Effector CD4-positive, alpha-beta T cell (primary cell): Measurements from ENCODE around the gene GXYLT2. TPM values are rescaled to one million over a fixed set of nuclear protein-coding genes. Genes with fewer than 3 reads are reported as not detected.
A peak's percentile ranks its signal among the peaks of the same experiment; 100 is the strongest.

Experiments used
- DNase-seq: peaks from one replicate; pipeline ENCODE4 v3.0.0-alpha.2; 2020
- total RNA-seq: gene quantifications from one replicate; lab custom pipeline; 2026; lab: John Stamatoyannopoulos, UW

GXYLT2 gene, protein sequence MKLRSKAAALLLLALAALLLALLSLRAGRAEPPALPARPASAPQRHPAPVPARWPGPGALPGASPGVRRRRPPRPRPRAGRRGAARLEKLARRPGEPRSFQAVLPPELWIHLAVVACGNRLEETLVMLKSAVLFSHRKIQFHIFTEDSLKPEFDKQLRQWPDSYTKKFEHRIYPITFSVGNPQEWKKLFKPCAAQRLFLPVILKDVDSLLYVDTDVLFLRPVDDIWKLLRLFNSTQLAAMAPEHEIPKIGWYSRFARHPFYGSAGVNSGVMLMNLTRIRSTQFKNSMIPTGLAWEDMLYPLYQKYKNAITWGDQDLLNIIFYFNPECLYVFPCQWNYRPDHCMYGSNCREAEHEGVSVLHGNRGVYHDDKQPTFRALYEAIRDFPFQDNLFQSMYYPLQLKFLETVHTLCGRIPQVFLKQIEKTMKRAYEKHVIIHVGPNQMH
- total RNA-seq, result not detected

DNA sequence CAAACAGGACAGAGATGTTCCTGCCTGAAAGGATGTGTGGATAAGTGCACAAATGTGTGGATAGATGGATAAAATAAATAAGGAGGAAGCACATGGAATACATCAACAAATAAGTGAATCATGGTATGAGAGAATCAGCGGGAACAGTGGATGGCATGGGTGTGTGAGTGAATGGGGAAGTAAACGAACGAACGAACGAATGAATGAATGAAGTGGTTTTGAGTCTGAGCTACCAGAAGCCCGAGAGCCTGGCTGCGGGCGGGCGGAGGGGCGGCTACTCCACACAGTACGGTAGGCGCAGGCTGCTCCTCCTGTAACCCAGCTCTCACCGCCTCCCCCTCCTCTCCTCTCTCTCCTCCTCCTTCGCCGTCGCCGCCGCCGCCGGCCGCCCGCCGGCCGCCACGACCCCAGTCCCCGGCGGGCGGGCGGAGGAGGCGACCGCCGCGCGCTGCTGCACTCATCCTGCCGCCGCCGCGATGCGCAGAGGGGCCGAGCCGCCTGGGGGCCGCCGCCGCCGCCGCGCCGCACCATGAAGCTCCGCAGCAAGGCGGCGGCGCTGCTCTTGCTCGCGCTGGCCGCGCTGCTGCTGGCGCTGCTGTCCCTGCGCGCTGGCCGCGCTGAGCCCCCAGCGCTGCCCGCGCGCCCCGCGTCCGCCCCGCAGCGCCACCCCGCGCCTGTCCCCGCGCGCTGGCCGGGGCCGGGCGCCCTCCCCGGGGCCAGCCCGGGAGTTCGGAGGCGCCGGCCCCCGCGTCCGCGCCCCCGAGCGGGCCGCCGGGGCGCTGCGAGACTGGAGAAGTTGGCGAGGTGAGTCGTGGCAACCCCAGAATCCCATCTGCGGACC lies at the start of gene GXYLT2:
GXYLT2 (plus strand) TSS at position 342 of the 841 bp plus-strand sequence; CDS start at position 530, 188 bp downstream.
- no peak for DNase-seq

DNA sequence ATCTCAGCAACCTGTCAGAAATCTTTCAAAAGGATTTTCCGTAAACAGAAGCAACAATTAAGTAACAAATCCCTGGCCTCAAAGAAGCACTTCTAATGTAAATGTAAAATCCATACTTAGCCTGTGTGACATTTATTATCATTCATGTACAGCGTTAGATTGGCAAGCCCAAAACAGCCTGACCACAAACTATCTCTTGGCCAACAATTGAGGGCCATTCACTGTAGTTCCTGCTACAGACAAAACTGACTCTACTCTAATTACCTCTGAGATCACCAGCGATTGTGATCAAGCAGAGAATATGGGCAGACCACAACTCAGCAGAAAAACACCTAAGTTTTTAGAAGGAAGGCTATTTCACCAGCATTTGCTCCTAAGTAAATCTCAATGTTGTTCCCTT lies 48.8 kb upstream of the GXYLT2 start:
- DNase-seq, result no peak

DNA sequence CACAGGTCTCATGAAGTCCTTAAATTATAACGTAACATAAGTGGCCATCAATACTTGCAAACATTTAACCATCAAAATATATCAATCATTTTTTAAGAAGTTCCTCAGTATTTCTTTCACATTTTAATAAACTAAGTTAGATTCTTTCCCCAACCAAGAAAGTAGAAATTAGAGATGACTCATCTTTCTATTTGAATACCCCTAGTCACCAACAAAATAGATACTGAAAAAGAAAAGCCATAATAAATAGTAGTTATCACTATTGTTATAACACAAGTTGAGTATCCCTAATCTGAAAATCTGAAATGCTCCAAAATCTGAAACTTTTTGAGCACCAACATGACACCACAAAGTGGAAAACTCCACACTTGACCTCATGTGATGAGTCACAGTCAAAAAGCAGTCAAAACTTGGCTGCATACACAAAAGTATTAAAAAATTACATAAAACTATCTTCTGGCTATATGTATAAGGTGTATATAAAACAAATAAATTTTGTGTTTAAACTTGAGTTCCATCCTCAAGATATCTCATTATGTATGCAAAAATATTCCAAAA lies 43.3 kb upstream of the GXYLT2 start:
- DNase-seq, result no peak

DNA sequence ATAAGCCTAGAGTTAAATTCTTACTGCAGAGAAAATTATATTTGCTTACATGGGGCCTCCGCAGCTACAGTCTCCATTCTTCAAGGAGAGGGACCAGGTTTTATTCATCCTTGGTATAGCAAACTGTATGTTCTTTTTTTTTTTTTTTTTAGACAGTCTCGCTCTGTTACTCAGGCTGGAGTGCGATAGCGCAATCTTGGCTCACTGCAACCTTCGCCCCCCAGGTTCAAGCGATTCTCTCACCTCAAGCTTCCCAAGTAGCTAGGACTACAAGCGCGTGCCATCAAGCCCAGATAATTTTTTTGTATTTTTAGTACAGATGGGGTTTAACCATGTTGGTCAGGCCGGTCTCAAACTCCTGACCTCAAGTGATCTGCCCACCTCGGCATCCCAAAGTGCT lies 41.7 kb upstream of the GXYLT2 start:
- DNase-seq, result no peak

DNA sequence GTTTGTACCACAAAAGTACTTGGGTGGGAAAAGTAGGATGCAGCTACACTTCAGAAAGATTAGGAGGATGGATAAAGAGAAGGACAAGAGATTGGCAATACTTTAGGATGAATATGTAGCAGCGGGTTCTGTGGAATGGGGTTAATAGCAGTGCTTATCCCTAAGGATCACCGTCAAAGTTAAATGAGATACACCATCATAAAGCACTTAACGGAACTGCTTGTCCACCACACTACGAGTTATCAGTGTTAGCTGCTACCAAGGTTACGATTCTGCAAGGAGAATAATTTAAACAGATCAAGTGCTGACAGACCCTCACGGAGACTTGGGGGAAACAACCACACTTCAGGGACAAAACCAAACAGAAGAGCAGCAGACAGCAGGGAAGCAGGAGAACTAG lies 40.6 kb upstream of the GXYLT2 start:
- no peak for DNase-seq

DNA sequence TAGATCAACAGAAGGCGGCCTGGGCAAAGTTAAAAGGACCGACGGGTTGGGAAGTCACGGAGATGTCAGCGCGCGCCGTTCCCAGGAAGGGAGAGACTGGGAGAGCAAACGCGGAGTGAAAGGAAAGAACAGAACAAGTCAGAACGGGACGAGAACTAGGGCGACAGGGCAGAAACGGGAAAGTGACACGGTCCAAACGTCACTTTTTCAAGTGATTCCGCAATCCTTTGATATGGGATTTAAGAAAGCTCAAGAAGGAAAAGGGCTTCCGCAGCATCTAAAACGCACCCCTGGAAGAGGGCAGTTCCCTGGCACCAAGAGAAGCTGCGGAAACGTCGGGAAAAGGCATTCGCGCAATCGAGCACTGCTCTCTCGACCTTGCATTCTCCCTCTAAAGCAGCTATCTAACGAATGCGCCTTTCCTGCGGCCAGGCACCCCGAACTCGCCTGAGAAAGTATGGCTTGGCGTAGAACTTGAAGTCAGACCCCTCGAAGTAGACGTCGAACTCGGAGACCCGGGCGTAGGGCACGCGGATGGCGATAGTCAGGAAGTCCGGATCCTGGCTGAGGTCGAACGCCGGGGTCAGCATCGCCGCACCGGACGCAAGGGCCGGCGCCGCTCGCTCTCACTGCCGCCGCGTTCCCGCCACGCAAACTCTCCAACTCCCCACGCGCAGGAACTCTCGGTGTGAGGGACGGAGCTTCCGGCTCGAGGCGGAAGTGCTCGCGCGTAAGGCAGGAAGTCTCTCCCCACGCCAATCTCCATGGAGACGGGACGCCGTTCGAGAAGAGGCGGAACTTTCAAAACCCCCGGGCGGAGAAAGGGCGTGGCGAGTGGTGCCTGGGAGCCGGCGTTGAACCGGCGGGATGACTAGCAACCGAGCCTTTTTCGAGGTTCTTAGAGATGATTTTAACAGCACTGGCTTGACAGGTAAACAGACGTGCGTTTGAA lies 39.8 kb upstream of the GXYLT2 start, which contains the start of gene SHQ1:
SHQ1 (minus strand) TSS at position 695 of the 952 bp plus-strand sequence; CDS start at position 590, 105 bp downstream.
- peak; percentile 93 for DNase-seq

DNA sequence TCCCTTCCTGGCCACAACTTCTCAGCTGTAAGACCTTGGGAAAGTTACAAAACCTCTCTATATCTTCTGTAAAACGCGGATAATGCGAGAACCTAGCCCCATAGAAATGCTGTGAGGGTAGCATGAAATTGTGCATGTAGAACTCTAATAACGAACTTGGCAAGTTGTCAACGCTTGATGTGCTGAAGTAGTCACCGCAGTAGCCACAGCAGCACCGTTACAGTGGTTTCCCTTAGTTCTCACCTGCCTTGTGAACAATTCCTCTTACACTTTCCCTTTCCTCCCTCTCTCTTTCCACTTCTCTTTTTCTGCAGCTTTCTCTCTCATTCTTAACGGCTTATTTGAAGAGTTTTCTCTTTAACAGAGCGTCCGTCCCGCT lies 39.2 kb upstream of the GXYLT2 start:
- DNase-seq, result peak; percentile 31

DNA sequence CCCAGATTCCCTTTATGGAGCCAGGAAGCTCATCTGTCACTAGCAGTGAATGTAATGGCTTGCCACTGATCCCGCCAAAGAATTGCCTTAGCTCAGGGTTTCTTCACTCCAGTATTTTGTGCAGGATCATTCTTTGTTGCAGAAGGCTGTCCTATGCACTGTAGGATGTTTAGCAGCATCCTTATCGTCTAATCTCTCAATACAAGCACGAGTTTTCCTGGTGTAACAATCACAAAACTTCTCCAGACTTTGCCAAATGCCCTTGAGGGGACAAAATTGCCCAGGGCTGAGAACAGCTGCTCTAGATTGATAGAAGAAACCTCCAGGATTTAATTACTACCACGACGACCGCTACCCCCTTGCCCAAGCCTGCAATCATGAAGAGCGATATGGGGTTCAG lies 32.8 kb upstream of the GXYLT2 start:
- no peak for DNase-seq

DNA sequence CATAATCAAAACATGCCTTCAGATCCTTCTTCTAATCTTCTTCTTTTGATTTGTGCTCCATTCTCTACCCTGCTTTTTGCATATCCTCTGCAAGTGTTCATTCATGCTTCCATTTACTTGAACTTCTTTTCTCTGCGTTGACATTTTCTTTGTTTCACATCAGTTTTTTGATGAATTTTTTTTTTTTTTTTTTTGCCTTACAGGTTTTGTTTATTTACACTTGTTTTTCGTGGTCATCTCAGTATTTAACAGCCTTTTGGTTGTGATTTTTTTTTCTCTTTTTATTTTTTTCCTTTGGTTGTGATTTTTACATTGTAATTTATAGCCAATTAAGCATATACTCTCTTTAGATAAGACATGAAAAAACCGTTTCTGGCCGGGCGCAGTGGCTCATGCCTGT lies 27.8 kb upstream of the GXYLT2 start:
- no peak for DNase-seq

DNA sequence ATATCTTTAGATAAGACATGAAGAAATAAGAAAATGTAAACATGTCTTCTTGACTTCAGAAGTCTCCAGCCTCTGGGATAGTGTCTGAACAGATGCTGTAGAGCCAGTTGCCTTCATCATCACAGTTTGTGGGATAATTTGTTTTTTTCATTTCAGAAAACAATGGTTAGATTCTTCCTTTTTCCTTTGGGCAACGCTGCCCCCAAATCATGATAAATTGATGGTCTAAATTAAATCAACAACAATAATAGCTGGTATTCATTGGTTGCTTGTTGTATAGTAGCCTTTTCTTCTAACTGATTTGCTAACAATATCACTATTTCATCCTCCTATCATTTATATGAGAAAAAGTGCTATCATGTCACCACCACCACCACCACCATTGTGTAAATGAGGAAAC lies 27.0 kb upstream of the GXYLT2 start:
- DNase-seq, result no peak

DNA sequence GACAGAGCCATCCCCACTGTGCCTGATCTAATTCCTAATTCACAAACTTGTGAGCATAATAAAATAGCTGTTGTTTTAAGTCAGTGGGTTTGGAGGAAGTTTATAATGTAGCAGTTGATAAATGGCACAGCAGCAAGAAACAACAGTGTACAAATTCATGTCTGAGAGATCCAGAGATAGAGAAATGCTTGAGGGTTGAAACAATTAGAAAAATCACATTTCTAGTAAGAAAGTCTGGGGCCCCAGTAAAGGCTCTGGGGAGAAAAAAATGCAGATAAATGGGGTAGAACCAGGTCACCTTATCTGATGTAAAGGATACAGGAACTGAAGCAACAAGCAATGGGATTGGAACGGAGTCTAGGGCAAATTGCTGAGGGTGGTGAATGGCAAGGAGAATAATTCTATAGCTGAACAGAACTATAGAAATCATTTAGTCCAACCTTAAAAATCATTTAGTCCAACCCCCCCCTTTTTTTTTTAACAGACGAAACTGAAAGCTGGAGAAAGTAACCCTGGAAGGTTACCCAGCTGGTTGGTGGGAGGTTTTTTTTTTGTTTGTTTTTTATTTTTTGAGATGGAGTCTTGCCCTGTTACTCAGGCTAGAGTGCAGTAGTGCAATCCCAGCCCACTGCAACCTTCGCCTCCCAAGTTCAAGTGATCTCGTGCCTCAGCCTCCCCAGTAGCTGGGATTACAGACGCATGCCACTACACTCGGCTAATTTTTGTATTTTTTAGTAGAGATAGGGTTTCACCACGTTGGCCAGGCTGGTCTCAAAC lies 25.3 kb upstream of the GXYLT2 start:
- DNase-seq, result no peak

DNA sequence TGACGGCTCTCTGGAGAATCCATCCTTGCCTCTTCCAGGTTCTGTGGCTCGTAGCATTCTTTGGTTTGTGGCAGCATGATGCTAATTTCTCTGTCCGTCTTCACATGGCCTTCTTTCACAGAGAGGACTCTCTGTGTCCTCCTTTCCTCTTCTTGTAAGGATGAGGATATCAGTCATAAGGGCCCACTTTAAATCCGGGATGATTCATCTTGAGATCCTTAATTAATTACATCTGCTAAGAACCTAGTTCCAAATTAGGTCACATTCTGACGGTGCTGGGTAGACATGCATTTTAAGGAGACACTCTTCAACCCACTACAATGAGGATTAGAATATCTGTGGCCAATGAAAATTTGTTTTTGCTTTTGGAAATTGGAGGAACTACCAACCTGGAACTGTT lies 15.7 kb upstream of the GXYLT2 start:
- DNase-seq, result no peak

DNA sequence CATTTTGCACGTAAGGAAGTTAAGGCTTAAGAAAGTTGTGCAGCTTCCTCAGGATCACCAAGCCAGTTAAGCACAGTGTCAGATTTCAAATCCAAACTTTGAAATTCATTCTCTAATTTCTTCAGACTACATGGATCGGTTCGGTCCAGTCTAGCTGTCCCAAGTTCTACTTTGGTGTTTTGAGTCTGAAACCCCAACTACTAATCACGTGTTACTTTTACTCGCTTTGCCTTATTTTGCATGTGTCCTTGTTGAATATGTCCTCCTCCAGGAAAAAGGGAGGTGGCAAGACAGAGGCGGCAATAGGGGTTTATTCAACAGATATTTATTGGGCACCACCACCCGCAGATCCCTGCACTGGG lies 522 bp upstream of the GXYLT2 start:
- no peak for DNase-seq

DNA sequence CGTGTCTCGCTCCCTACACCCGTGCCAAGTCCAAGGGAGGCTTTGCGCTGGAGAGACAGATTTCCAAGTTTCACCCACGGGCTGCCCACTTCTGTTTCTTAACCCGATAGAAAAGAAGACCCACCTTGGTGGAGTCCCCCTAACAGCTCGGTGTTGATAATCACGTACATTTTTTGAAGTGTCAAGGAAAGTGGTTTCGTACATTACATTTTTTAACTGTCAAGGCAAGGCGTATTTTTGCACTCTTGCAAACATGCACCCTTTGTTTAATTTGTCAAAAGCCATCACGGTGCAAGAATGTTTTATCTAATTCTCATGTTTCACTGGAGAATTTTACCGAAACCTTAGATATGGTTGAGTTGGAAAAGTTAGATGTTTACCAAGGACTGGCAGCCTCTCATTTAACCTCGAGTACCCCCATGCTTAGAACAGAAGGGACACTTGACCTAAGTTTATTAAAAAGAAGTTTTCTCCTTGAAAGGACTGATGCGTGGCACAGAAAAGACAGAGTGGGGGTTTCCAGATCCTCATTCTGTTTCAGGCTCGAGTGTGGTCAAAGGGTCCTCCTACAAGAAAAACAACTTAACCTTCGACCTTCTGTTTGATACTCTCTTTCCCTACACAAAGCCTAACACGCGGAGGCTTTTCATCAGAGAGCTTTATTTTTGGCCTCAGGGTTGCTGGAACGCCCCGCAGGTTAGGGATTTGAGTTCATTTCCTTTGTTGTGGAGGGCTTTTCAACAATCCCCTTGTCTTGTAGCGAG lies 882 bp downstream of the GXYLT2 start:
- DNase-seq, result no peak

DNA sequence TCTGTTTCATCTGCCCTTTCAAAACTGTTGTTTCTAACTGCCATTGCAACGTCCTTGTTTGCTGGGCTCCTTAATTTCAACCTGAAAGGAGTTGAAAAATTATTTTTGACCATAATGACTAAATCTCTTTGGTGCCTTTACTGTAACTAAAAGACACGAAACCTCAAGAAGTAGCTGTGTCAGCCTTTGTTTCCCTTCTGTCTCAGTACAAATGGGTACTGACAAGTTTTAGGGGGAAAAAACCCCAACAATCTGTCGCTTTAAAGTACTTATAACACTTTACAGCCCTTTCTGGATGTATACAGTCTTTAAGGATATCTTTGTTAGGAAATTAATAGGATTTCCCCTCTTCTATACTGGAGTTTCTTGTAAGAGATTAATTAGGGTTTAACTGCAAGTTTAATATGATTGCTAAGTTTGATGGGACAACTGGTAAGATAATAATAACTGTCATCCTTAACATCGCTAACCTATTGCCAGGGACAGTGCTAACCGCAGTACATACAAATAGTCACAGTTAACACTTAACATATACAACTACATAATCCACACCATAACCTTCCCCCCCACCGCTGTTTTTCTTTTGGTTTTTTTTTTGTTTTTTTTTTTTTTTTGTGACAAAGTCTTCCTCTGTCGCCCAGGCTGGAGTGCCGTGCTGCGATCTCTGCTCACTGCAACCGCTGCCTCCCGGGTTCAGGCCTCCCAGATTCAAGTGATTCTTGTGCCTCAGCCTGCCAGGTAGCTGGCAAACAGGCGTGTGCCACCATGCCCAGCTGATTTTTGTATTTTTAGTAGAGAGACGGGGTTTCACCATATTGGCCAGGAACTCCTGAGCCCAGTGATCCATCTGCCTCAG lies 1.7 kb downstream of the GXYLT2 start:
- no peak for DNase-seq

DNA sequence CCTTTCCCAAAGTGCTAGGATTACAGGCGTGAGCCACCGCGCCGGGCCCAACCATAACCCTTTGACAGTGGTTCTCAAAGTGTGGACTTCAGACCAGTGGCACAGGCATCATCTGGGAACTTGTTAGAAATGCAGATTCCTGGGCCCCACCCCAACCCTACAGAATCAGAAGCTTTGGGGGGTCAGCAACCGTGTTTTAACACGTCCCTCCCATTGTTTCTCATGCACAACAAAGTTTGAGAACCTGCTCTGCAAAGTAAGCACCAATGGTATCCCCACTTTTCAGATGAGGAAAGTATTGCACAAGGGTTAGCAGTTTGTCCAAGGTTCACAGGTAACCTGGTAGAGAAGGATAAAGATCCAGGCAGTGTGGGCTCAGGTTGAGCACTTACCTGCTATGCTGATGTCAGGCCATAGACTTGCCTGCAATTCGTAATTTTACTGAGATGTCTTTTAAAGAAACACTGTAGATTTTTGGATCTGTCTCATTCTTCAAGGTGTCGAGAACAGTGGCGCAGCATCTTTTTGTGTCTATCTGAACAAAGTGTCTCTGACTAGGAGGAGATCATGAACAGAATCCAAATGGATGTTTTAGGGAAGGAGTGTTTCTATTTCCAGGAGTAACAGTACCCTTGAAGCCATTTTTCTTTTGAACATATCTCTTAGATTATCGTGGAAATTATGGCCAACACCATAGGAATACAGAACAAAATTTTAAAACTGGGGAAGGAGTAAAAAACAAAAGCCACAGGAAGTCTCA lies 2.5 kb downstream of the GXYLT2 start:
- DNase-seq, result no peak

DNA sequence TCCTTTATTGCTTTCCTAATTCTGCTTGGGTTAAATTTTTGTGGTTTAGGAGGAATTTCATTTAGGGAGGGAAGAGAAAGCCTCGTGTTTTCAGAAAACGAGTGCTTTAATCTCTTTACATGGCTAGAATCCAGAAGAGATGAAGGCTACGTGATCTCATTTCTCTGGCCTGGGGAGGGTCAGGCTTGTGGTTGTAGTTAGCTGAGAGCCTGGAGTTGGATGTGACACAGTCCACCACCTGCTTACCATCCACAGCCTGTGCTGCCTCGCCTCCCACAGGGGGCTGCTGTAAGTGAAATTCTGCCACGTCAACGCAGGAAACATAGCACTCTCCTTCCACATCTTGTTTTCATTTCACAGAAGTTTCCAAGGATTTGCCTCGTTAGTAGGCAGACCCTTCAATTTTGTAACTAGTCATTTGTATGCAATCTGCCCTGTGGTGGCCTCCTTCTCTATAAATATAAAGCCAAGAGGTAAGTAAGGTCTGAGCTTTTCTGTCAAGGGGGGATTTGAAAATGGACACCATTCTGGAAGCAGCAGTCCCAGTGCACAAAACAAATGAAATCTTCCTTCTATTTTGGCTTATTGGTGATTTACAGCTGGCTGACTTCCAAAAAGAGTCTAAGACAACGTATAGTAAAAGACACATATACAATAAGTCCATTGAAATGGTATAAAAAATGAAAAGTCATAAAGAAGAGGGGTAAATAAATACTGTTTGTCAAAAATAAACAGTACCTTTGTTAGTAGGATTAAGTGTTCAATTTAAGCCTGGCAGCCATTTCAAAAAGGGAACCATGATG lies 3.4 kb downstream of the GXYLT2 start:
- DNase-seq, result no peak
